HFFc6 (cell line): ENCODE data around the gene GFPT2. TPM values are rescaled to one million over a fixed set of nuclear protein-coding genes. Genes with fewer than 3 reads are reported as not detected.

Experiments used
- DNase-seq: peaks from one replicate; pipeline ENCODE4 v3.0.0-alpha.2; 2018
- H3K27ac Mint-ChIP-seq: 2 replicates; pipeline ENCODE4 v1.8.0; 2020; ENCODE audit warnings: mild to moderate bottlenecking, mixed read lengths
- H3K27me3 Mint-ChIP-seq: 2 replicates; pipeline ENCODE4 v1.8.0; 2021; ENCODE audit warnings: mild to moderate bottlenecking, moderate library complexity, mixed read lengths; ENCODE audit not compliant: insufficient read depth
- H3K36me3 Mint-ChIP-seq: 2 replicates; pipeline ENCODE4 v1.8.0; 2021; ENCODE audit warnings: low read depth, mixed read lengths
- H3K4me1 Mint-ChIP-seq: 2 replicates; pipeline ENCODE4 v1.8.0; 2020; ENCODE audit warnings: low read depth, mixed read lengths
- H3K4me3 Mint-ChIP-seq: 2 replicates; pipeline ENCODE4 v1.8.0; 2020; ENCODE audit warnings: mild to moderate bottlenecking, moderate library complexity, mixed read lengths
- H3K9me3 Mint-ChIP-seq: 2 replicates; pipeline ENCODE4 v1.8.0; 2020; ENCODE audit warnings: mild to moderate bottlenecking, mixed read lengths
- CTCF ChIP-seq: fragments of 200-600 bp; sonication (generic); IDR thresholded peaks from 2 replicates; pipeline ENCODE4 v1.5.0; 2021; ENCODE audit warnings: antibody characterized with exemption, mild to moderate bottlenecking
- long read RNA-seq: library from polyadenylated mRNA; unstranded; transcript quantifications from one replicate; pipeline ENCODE4 v2.0.0, GENCODE V29; 2019
- total RNA-seq, 6 experiments: library from RNA; stranded (reverse); fragmentation: NEBNext Ultra II Directional; extraction: Animal tissue kit (Norgen Biotek cat#: 25700); gene quantifications; 2 replicates in 1 of 6; 3 replicates in 5 of 6; pipeline ENCODE4 v1.2.3, GENCODE V29; 2021

GFPT2 gene
- 1 to 10 TPM in 3 of 6 experiments, under 1 TPM in 3; 0.54 to 3.8 (median 1.1) TPM for total RNA-seq
- long read RNA-seq, partial matches to known transcripts, result 1 of 6 reads
- long read RNA-seq, other reads (novel, unspliced or antisense), result 2 of 6 reads

DNA sequence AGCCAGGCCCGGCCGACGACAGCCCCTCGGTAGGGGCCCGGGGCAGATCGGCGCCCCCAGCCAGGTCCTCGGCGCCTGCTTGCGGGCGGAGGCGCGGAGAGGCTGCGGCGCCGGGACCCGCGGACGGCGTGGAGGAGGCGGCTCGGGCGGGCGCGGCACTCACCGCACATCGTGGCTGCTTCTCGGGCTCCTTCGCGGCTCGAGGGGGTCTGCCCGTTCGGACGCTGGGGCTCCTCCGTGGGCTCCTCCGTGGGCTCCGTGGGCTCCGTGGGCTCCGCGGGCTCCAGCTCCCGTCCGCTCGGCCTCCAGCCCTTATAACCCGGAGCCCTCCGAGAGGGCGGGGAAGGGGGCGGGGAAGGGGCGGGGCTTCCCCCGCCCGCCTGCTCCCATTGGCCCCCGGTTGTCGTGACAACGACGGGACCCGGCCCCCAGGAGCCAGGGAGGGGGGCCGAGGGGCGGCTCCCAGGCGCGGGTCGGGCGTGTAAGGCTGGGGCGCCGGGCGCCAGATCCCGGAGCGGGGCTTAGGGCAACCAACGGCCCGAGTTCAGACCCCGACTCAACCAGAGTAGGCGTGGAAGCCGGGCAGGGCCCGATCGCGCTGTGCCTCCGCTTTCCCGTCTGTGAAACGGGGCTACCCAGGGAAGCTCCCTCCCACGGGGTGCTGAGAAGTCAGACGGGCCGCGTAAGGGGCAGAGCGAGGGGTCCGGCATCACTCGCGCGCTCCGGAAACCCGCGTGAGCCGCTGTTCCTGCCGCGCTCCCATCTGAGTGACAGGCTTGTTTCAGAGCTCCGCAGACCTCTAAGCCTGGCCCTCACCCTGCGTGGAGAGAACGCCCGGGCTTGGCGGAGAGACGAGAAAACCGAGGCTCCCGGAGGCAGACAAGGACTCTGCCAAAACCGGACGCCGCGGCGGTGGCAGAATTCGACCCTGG lies at the start of gene GFPT2:
Gene GFPT2, minus strand, starts transcription at position 289 of the 932 bp plus-strand sequence. Its CDS starts 119 bp downstream, at position 170.
- no peak for TF ChIP-seq CTCF
- peaks cover 33% of the 10 kb centered on the region for H3K27me3 Mint-ChIP-seq
- no peak for DNase-seq
- no peak within 1 kb of the TSS for H3K27ac Mint-ChIP-seq
- no peaks in the 10 kb centered on the region for H3K9me3 Mint-ChIP-seq
- peak within 1 kb of the TSS; percentile 71 for H3K4me3 Mint-ChIP-seq
- H3K36me3 Mint-ChIP-seq, result no peaks in the 10 kb centered on the region
- H3K4me1 Mint-ChIP-seq, result no peaks in the 10 kb centered on the region

DNA sequence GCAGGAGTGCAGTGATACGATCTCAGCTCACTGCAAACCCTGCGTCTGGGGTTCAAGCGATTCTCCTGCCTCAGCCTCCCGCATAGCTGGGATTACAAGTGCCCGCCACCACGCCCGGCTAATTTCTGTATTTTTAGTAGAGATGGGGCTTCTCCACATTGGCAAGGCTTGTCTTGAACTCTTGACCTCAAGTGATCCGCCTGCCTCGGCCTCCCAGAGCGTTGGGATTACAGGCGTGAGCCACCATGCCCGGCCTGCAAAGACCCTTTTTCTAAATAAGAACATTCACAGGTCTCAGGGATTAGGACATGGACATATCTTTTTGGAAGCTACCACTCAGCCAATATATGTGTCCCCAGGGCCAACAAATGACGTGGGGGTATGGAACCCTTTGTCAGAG lies 49.6 kb upstream of the GFPT2 start:
- no peaks in the 10 kb centered on the region for H3K4me1 Mint-ChIP-seq
- TF ChIP-seq CTCF, result no peak
- DNase-seq, result no peak
- H3K4me3 Mint-ChIP-seq, result no peak overlapping the region
- no peak overlapping the region for H3K27ac Mint-ChIP-seq
- peaks cover 36% of the 10 kb centered on the region for H3K9me3 Mint-ChIP-seq
- H3K27me3 Mint-ChIP-seq, result peaks cover 1% of the 10 kb centered on the region
- H3K36me3 Mint-ChIP-seq, result peaks cover 8% of the 10 kb centered on the region; the same call in 1 of the 2 replicates

GRCh38 chr5:180401229-180401907 lies 48.2 kb upstream of the GFPT2 start:
- DNase-seq, result no peak
- H3K27ac Mint-ChIP-seq, result no peak overlapping the region
- H3K4me1 Mint-ChIP-seq, result no peaks in the 10 kb centered on the region
- no peak overlapping the region for H3K4me3 Mint-ChIP-seq
- H3K27me3 Mint-ChIP-seq, result peaks cover 1% of the 10 kb centered on the region
- TF ChIP-seq CTCF, result no peak
- peaks cover 8% of the 10 kb centered on the region; the same call in 1 of the 2 replicates for H3K36me3 Mint-ChIP-seq
- peaks cover 39% of the 10 kb centered on the region for H3K9me3 Mint-ChIP-seq

DNA sequence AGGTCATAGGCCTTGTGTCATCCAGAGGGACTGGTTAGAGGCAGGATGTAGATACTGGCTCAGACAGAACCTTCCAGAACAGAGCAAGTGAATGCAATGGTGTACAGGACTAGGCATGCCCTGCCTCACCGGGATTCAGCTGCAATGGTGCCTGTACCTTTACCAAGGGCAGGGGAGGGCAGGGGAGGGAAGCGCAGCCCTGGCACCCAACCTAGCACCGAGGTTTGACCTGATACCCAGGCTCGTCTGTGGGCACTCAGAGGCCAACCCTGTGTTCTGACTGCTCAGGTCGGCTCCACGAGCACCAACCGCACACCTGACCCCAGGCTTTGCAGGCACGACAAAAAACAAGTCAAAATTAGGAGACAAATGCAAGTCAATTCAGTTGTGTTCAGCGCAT lies 47.3 kb upstream of the GFPT2 start:
- Mint-ChIP-seq H3K9me3 (peaks cover 39% of the 10 kb centered on the region), H3K4me1 (no peaks in the 10 kb centered on the region), H3K36me3 (peaks cover 8% of the 10 kb centered on the region; the same call in 1 of the 2 replicates), H3K4me3 (no peak overlapping the region), H3K27ac (no peak overlapping the region), H3K27me3 (peaks cover 3% of the 10 kb centered on the region)
- no peak for TF ChIP-seq CTCF
- DNase-seq, result no peak

- H3K4me1 Mint-ChIP-seq, result no peaks in the 10 kb centered on the region
- no peak overlapping the region for H3K4me3 Mint-ChIP-seq
- peaks cover 39% of the 10 kb centered on the region for H3K9me3 Mint-ChIP-seq
- H3K27ac Mint-ChIP-seq, result no peak overlapping the region
- no peak for DNase-seq
- no peak for TF ChIP-seq CTCF
- peaks cover 8% of the 10 kb centered on the region for H3K27me3 Mint-ChIP-seq
- peaks cover 8% of the 10 kb centered on the region; the same call in 1 of the 2 replicates for H3K36me3 Mint-ChIP-seq
These were observed 46.5 kb upstream of the GFPT2 start for GRCh38 chr5:180399401-180400215.
